DND-41 (cell line): ENCODE results near the gene MACROD2.

Experiments used
- CTCF ChIP-seq: IDR thresholded peaks from 2 replicates; pipeline ENCODE4 v1.5.1; 2012; ENCODE audit warnings: borderline replicate concordance, low read length, moderate library complexity, mild to moderate bottlenecking; ENCODE audit not compliant: poor library complexity, severe bottlenecking; ENCODE audit errors: extremely low read depth
- EZH2 ChIP-seq: IDR thresholded peaks from 3 replicates; pipeline ENCODE4 v1.6.1; 2012; ENCODE audit warnings: borderline replicate concordance, low read depth, mild to moderate bottlenecking, moderate library complexity, low read length, inconsistent platforms; ENCODE audit not compliant: severe bottlenecking

- TF ChIP-seq CTCF (no peak), EZH2 (no peak)
These were observed 1002.5 kb downstream of the MACROD2 start for GRCh38 chr20:14997791-14998190.
